C4-2B (cell line): ENCODE data around the gene GAS6.

Experiments
- CTCF ChIP-seq: fragments of 450-650 bp; conservative IDR thresholded peaks from 2 replicates; pipeline ENCODE4 v1.5.1; 2017; ENCODE audit warnings: mild to moderate bottlenecking
- ZFX ChIP-seq: fragments of 450-650 bp; IDR thresholded peaks from 2 replicates; pipeline ENCODE4 v1.6.1; 2017

- TF ChIP-seq CTCF (no peak), ZFX (no peak)
These were observed 53.9 kb downstream of the GAS6 start for GRCh38 chr13:113809934-113810333.
